PFSK-1 (cell line): ENCODE measurements around the gene SCAMP1.

Source experiments
- POLR2AphosphoS5 ChIP-seq: IDR thresholded peaks from 2 replicates; pipeline ENCODE4 v1.6.1; 2012; ENCODE audit warnings: low read depth, mild to moderate bottlenecking, control low read depth, low read length, moderate library complexity
- REST ChIP-seq, 2 experiments: IDR thresholded peaks; 2 replicates each; pipeline versions ENCODE4 v1.6.1 to v1.8.0; 2011 to 2012; ENCODE audit warnings: low read depth in 2 of 2, low read length in 2 of 2, control low read depth in 1 of 2, inconsistent platforms in 1 of 2, mild to moderate bottlenecking in 1 of 2, moderate library complexity in 1 of 2; ENCODE audit not compliant: insufficient read depth in 1 of 2
- SIN3A ChIP-seq: IDR thresholded peaks from 2 replicates; pipeline ENCODE4 v1.6.1; 2012; ENCODE audit warnings: mild to moderate bottlenecking, low read length, moderate library complexity, borderline replicate concordance; ENCODE audit not compliant: insufficient read depth
- TAF1 ChIP-seq: IDR thresholded peaks from 2 replicates; pipeline ENCODE4 v1.6.1; 2012; ENCODE audit warnings: low read length, control low read depth, borderline replicate concordance; ENCODE audit not compliant: insufficient read depth

- TF ChIP-seq REST (IDR thresholded peaks at IDR 0.05; ENCODE audit: insufficient read depth in 1 of 2, low read depth in 2 of 2, low read length in 2 of 2) (no peak), POLR2AphosphoS5 (no peak), TAF1 (no peak), SIN3A (no peak)
These were observed 88.7 kb downstream of the SCAMP1 start for GRCh38 chr5:78449103-78449502.
